ENCODE results near the gene REPS1. TPM values are rescaled to one million over a fixed set of nuclear protein-coding genes. Genes with fewer than 3 reads are reported as not detected.

The REPS1 gene, protein sequence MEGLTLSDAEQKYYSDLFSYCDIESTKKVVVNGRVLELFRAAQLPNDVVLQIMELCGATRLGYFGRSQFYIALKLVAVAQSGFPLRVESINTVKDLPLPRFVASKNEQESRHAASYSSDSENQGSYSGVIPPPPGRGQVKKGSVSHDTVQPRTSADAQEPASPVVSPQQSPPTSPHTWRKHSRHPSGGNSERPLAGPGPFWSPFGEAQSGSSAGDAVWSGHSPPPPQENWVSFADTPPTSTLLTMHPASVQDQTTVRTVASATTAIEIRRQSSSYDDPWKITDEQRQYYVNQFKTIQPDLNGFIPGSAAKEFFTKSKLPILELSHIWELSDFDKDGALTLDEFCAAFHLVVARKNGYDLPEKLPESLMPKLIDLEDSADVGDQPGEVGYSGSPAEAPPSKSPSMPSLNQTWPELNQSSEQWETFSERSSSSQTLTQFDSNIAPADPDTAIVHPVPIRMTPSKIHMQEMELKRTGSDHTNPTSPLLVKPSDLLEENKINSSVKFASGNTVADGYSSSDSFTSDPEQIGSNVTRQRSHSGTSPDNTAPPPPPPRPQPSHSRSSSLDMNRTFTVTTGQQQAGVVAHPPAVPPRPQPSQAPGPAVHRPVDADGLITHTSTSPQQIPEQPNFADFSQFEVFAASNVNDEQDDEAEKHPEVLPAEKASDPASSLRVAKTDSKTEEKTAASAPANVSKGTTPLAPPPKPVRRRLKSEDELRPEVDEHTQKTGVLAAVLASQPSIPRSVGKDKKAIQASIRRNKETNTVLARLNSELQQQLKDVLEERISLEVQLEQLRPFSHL
- total RNA-seq (10 to 100 TPM; 16.1 to 24.0 (median 19.0) TPM), polyA plus RNA-seq (10 to 100 TPM; 14.1 to 26.2 TPM)

GRCh38 chr6:138987643-138988468, at the start of gene REPS1:
REPS1 (minus strand) TSS chr6:138988253; CDS start chr6:138987682, 571 bp downstream.
- peak; percentile 88 to 97 (median 91) for DNase-seq
- intact Hi-C loops (cut with DNase I): no loop called here
- Histone ChIP-seq H3K4me1 (peaks cover 9 to 30% (median 26%) of the 10 kb centered on the region in 3 donors), H3K27me3 (no peaks in the 10 kb centered on the region), H3K27ac (peak within 1 kb of the TSS; percentile 74 to 89 (median 84)), H3K9me3 (no peaks in the 10 kb centered on the region), H3K36me3 (no peaks in the 10 kb centered on the region), H3K4me3 (peak within 1 kb of the TSS; percentile 78 to 98 (median 90))
- TF ChIP-seq, protein P1, sequence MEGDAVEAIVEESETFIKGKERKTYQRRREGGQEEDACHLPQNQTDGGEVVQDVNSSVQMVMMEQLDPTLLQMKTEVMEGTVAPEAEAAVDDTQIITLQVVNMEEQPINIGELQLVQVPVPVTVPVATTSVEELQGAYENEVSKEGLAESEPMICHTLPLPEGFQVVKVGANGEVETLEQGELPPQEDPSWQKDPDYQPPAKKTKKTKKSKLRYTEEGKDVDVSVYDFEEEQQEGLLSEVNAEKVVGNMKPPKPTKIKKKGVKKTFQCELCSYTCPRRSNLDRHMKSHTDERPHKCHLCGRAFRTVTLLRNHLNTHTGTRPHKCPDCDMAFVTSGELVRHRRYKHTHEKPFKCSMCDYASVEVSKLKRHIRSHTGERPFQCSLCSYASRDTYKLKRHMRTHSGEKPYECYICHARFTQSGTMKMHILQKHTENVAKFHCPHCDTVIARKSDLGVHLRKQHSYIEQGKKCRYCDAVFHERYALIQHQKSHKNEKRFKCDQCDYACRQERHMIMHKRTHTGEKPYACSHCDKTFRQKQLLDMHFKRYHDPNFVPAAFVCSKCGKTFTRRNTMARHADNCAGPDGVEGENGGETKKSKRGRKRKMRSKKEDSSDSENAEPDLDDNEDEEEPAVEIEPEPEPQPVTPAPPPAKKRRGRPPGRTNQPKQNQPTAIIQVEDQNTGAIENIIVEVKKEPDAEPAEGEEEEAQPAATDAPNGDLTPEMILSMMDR (IDR thresholded peaks at IDR 0.05): peak; percentile 98 to 99 (median 99)
- ATAC-seq: peak; percentile 95 to 98 (median 96)
- FAIRE-seq: no peak
- 0% methylated on average over 52 to 105 of the region's 105 CpGs for WGBS, 2 donors

DNA sequence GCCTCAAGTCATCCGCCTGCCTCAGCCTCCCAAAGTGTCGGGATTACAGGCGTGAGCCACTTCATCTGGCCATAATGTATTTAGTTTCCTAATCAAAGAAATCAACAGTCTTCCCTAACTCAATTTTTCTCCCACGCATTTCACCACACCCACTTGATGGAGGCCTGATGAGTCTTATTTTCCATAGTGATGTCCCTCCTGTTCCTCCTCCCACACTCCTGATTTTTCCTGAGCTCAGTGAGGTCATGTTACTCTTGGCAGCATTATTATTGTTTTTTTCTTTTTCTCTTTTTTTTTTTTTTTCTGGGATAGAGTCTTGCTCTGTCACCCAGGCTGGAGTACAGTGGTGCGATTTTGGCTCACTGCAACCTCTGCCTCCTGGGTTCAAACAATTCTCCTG, 49.4 kb upstream of the REPS1 start:
- no peak for ATAC-seq
- intact Hi-C loops (cut with DNase I): no loop called here
- Histone ChIP-seq H3K9me3 (no peaks in the 10 kb centered on the region), H3K36me3 (no peaks in the 10 kb centered on the region), H3K4me3 (no peak overlapping the region), H3K27me3 (no peaks in the 10 kb centered on the region), H3K4me1 (no peaks in the 10 kb centered on the region), H3K27ac (no peak overlapping the region)
- 90 to 98% methylated on average over 5 of the region's 5 CpGs for WGBS, 2 donors
- TF ChIP-seq, protein P1 (IDR thresholded peaks at IDR 0.05): no peak
- no peak for FAIRE-seq
- DNase-seq: no peak

GRCh38 chr6:139030228-139030963, 42.3 kb upstream of the REPS1 start:
- Histone ChIP-seq H3K4me3 (peak overlapping the region in 1 of 4 donors; percentile 71), H3K9me3 (no peaks in the 10 kb centered on the region), H3K27ac (peak overlapping the region in 1 of 4 donors; percentile 77), H3K27me3 (no peaks in the 10 kb centered on the region), H3K4me1 (peaks cover 0 to 8% (median 0%) of the 10 kb centered on the region in 3 donors), H3K36me3 (no peaks in the 10 kb centered on the region)
- TF ChIP-seq, protein P1 (IDR thresholded peaks at IDR 0.05): no peak
- no peak for ATAC-seq
- no peak for FAIRE-seq
- intact Hi-C loops (cut with DNase I): no loop called here
- 71 to 79% methylated on average over 9 of the region's 9 CpGs for WGBS, 2 donors
- DNase-seq: no peak

DNA sequence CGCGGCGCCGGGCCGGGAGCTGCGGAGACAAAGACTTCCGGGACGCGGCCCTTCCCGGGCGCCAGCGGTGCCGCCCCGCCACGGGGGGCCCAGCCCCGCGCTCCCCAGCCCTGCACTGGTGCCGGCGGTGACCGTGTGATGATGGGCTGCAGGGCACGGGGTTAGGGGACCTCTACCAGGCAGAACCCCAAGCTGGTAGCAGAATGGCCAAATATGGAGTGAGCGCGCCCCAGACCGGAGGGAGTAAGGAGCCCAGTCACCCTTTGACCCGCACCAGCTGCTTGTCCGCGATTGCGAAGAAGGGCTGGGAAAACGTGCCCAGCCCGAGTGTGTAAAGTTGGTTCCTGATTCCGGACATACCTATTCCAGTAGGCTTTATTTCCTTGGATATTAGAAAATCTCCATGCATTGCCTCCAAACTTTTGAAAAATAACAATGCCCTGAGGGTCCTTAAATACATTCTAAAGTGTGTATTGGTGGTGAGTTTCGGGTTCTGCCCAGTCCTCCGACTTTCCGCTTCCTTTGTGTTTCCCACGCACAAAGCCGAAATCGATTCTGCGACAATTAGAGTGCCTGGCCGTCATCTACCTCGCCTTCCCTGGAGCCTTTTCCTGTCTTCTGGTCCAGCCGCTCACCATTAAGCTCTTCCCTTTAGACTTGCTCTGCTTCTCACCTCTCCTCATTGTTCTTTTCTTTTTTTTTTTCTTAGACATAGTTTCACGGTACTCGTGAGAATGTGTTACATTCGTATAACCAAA, 41.6 kb upstream of the REPS1 start:
- Histone ChIP-seq H3K27ac (peak overlapping the region in 3 of 4 donors; percentile 51 to 77 (median 76)), H3K4me1 (peaks cover 0 to 8% (median 0%) of the 10 kb centered on the region in 3 donors), H3K9me3 (no peaks in the 10 kb centered on the region), H3K4me3 (peak overlapping the region; percentile 66 to 96 (median 82)), H3K36me3 (no peaks in the 10 kb centered on the region), H3K27me3 (no peaks in the 10 kb centered on the region)
- intact Hi-C loops (cut with DNase I): no loop called here
- FAIRE-seq: no peak
- WGBS, 2 donors: 6 to 12% methylated on average over 37 to 44 of the region's 44 CpGs
- TF ChIP-seq, protein P1 (IDR thresholded peaks at IDR 0.05): no peak
- DNase-seq: peak; percentile 46 to 80 (median 66)
- ATAC-seq: peak; percentile 62 to 79 (median 70)
